DMS 273 (cell line): Measurements from ENCODE around the gene MGAT3.

ENCODE experiments used
- DNase-seq: peaks from one replicate; lab custom pipeline; 2025; ENCODE audit not compliant: unreplicated experiment; lab: John Stamatoyannopoulos, UW

MGAT3 gene

GRCh38 chr22:39427751-39428596 is 28.8 kb upstream of the MGAT3 start:
- no peak for DNase-seq

- DNase-seq, result no peak
Observed at GRCh38 chr22:39428597-39429071, 28.2 kb upstream of the MGAT3 start.

- no peak for DNase-seq
Observed at GRCh38 chr22:39429186-39429585, 27.6 kb upstream of the MGAT3 start.

GRCh38 chr22:39429916-39430575 is 26.8 kb upstream of the MGAT3 start:
- DNase-seq, result no peak

GRCh38 chr22:39430576-39431150 is 26.1 kb upstream of the MGAT3 start:
- DNase-seq, result no peak

GRCh38 chr22:39431216-39431801 is 25.5 kb upstream of the MGAT3 start:
- DNase-seq, result no peak

- DNase-seq, result no peak
Observed at GRCh38 chr22:39431821-39432251, 25.0 kb upstream of the MGAT3 start.

GRCh38 chr22:39432361-39432811 is 24.4 kb upstream of the MGAT3 start:
- DNase-seq, result no peak

GRCh38 chr22:39433476-39434242 is 23.2 kb upstream of the MGAT3 start:
- DNase-seq, result no peak

- no peak for DNase-seq
Observed at GRCh38 chr22:39434243-39434653, 22.6 kb upstream of the MGAT3 start.

- no peak for DNase-seq
Observed at GRCh38 chr22:39434721-39435120, 22.1 kb upstream of the MGAT3 start.

- DNase-seq, result no peak
Observed at GRCh38 chr22:39435616-39436015, 21.2 kb upstream of the MGAT3 start.

GRCh38 chr22:39437791-39438704 is 18.8 kb upstream of the MGAT3 start:
- no peak for DNase-seq

- no peak for DNase-seq
Observed at GRCh38 chr22:39439170-39439569, 17.6 kb upstream of the MGAT3 start.

GRCh38 chr22:39443398-39443797 is 13.4 kb upstream of the MGAT3 start:
- DNase-seq, result no peak

- no peak for DNase-seq
Observed at GRCh38 chr22:39444247-39444800, 12.5 kb upstream of the MGAT3 start.

- no peak for DNase-seq
Observed at GRCh38 chr22:39444937-39445465, 11.8 kb upstream of the MGAT3 start.

GRCh38 chr22:39445678-39446077 is 11.1 kb upstream of the MGAT3 start:
- no peak for DNase-seq

- no peak for DNase-seq
Observed at GRCh38 chr22:39446239-39446721, 10.5 kb upstream of the MGAT3 start.
